Glutamatergic neuron (in vitro differentiated cells): ENCODE data around the gene MAST2. TPM values are rescaled to one million over a fixed set of nuclear protein-coding genes. Genes with fewer than 3 reads are reported as not detected.

Source experiments
- DNase-seq: peaks from one replicate; pipeline ENCODE4 v3.0.0; 2022
- H3K27ac Mint-ChIP-seq: one replicate; pipeline ENCODE4 v1.8.0; 2020; ENCODE audit warnings: mild to moderate bottlenecking, mixed read lengths, inconsistent platforms; ENCODE audit not compliant: unreplicated experiment
- H3K27me3 Mint-ChIP-seq: one replicate; pipeline ENCODE4 v1.8.0; 2020; ENCODE audit warnings: mild to moderate bottlenecking, moderate library complexity, mixed read lengths, inconsistent platforms; ENCODE audit not compliant: unreplicated experiment
- H3K36me3 Mint-ChIP-seq: one replicate; pipeline ENCODE4 v1.8.0; 2020; ENCODE audit warnings: mild to moderate bottlenecking, mixed read lengths, inconsistent platforms; ENCODE audit not compliant: unreplicated experiment
- H3K4me1 Mint-ChIP-seq: one replicate; pipeline ENCODE4 v1.8.0; 2020; ENCODE audit warnings: mild to moderate bottlenecking, low read depth, mixed read lengths, inconsistent platforms; ENCODE audit not compliant: unreplicated experiment
- H3K4me3 Mint-ChIP-seq: one replicate; pipeline ENCODE4 v1.8.0; 2020; ENCODE audit warnings: mild to moderate bottlenecking, mixed read lengths, inconsistent platforms; ENCODE audit not compliant: unreplicated experiment
- H3K9me3 Mint-ChIP-seq: one replicate; pipeline ENCODE4 v1.8.0; 2020; ENCODE audit warnings: mild to moderate bottlenecking, moderate library complexity, mixed read lengths, inconsistent platforms; ENCODE audit not compliant: unreplicated experiment
- CTCF ChIP-seq: fragments of 200-600 bp; sonication (generic); IDR thresholded peaks from one replicate; pipeline ENCODE4 v1.5.0; 2021; ENCODE audit not compliant: partially characterized antibody, unreplicated experiment
- total RNA-seq: library from RNA; stranded (reverse); fragmentation: NEBNext Ultra II Directional; extraction: Animal tissue kit (Norgen Biotek cat#: 25700); gene quantifications from one replicate; pipeline ENCODE4 v1.2.1, GENCODE V29; 2021; ENCODE audit not compliant: unreplicated experiment

MAST2 gene
- total RNA-seq, 1 donor from 2014 or later = 95.1 TPM

- Mint-ChIP-seq H3K27me3 (peaks cover under 1% of the 10 kb centered on the region), H3K4me3 (no peak overlapping the region), H3K9me3 (no peaks in the 10 kb centered on the region), H3K4me1 (no peaks in the 10 kb centered on the region), H3K36me3 (no peaks in the 10 kb centered on the region), H3K27ac (no peak overlapping the region)
- DNase-seq = no peak
- TF ChIP-seq CTCF = no peak
Measured at GRCh38 chr1:45769261-45769932, 34.0 kb upstream of the MAST2 start.

GRCh38 chr1:45772971-45773370, 30.4 kb upstream of the MAST2 start:
- no peak for TF ChIP-seq CTCF
- DNase-seq = no peak
- Mint-ChIP-seq H3K27ac (no peak overlapping the region), H3K4me3 (no peak overlapping the region), H3K9me3 (no peaks in the 10 kb centered on the region), H3K36me3 (no peaks in the 10 kb centered on the region), H3K27me3 (peaks cover 2% of the 10 kb centered on the region), H3K4me1 (no peaks in the 10 kb centered on the region)

GRCh38 chr1:45775794-45776193, 27.6 kb upstream of the MAST2 start:
- no peak for DNase-seq
- H3K4me1 Mint-ChIP-seq = no peaks in the 10 kb centered on the region
- no peaks in the 10 kb centered on the region for H3K36me3 Mint-ChIP-seq
- H3K4me3 Mint-ChIP-seq = no peak overlapping the region
- no peak for TF ChIP-seq CTCF
- H3K27ac Mint-ChIP-seq = no peak overlapping the region
- no peaks in the 10 kb centered on the region for H3K9me3 Mint-ChIP-seq
- H3K27me3 Mint-ChIP-seq = peaks cover 2% of the 10 kb centered on the region

- H3K36me3 Mint-ChIP-seq = no peaks in the 10 kb centered on the region
- no peaks in the 10 kb centered on the region for H3K9me3 Mint-ChIP-seq
- no peaks in the 10 kb centered on the region for H3K27me3 Mint-ChIP-seq
- H3K4me3 Mint-ChIP-seq = no peak overlapping the region
- no peak for TF ChIP-seq CTCF
- H3K27ac Mint-ChIP-seq = no peak overlapping the region
- H3K4me1 Mint-ChIP-seq = no peaks in the 10 kb centered on the region
- DNase-seq = no peak
Measured at GRCh38 chr1:45785583-45785982, 17.8 kb upstream of the MAST2 start.

GRCh38 chr1:45787905-45788304, 15.5 kb upstream of the MAST2 start:
- no peaks in the 10 kb centered on the region for H3K27me3 Mint-ChIP-seq
- no peaks in the 10 kb centered on the region for H3K4me1 Mint-ChIP-seq
- no peak for TF ChIP-seq CTCF
- no peaks in the 10 kb centered on the region for H3K9me3 Mint-ChIP-seq
- no peak overlapping the region for H3K4me3 Mint-ChIP-seq
- no peak for DNase-seq
- H3K27ac Mint-ChIP-seq = no peak overlapping the region
- H3K36me3 Mint-ChIP-seq = no peaks in the 10 kb centered on the region
